Measurements from ENCODE around the gene RTKN2. TPM values are rescaled to one million over a fixed set of nuclear protein-coding genes. Genes with fewer than 3 reads are reported as not detected.

RTKN2 gene
- polyA plus RNA-seq, 1 experiment = 1.4 TPM

GRCh38 chr10:62268027-62268398 is 631 bp downstream of the RTKN2 start:
- TF ChIP-seq CTCF (IDR thresholded peaks at IDR 0.05; ENCODE audit: low read depth, low read length) = no peak
- ChIA-PET CTCF (interaction anchor here (0.6 kb wide), 1 partner anchor 169 kb away, joined by 3 read pairs; no protein-coding TSS in a partner anchor), POLR2A (no interaction called here)
- H3K9me3 ChIP-seq (ENCODE audit: control insufficient read depth, insufficient read depth, low read length) = no peaks in the 10 kb centered on the region
- H3K27me3 ChIP-seq (ENCODE audit: control insufficient read depth, insufficient read depth, low read length) = no peaks in the 10 kb centered on the region
- H3K27ac ChIP-seq (ENCODE audit: low read depth, low read length) = no peak overlapping the region
- DNase-seq (ENCODE audit: low read depth, low spot score) = no peak
- peak overlapping the region; percentile 80 for H3K4me3 ChIP-seq (ENCODE audit: low read depth, low read length)

GRCh38 chr10:62266611-62267010 is 2.0 kb downstream of the RTKN2 start:
- ChIA-PET POLR2A (no interaction called here), CTCF (interaction anchor here (0.6 to 2.6 kb wide), 3 partner anchors 19 to 1362 kb away, joined by 3 to 19 read pairs (median 5); no protein-coding TSS in a partner anchor)
- no peak overlapping the region for H3K27ac ChIP-seq (ENCODE audit: low read depth, low read length)
- no peaks in the 10 kb centered on the region for H3K9me3 ChIP-seq (ENCODE audit: control insufficient read depth, insufficient read depth, low read length)
- TF ChIP-seq CTCF (IDR thresholded peaks at IDR 0.05; ENCODE audit: low read depth, low read length) = no peak
- no peak overlapping the region for H3K4me3 ChIP-seq (ENCODE audit: low read depth, low read length)
- no peak for DNase-seq (ENCODE audit: low read depth, low spot score)
- H3K27me3 ChIP-seq (ENCODE audit: control insufficient read depth, insufficient read depth, low read length) = no peaks in the 10 kb centered on the region

GRCh38 chr10:62266147-62266546 is 2.5 kb downstream of the RTKN2 start:
- H3K4me3 ChIP-seq (ENCODE audit: low read depth, low read length) = no peak overlapping the region
- no peaks in the 10 kb centered on the region for H3K9me3 ChIP-seq (ENCODE audit: control insufficient read depth, insufficient read depth, low read length)
- TF ChIP-seq CTCF (IDR thresholded peaks at IDR 0.05; ENCODE audit: low read depth, low read length) = no peak
- DNase-seq (ENCODE audit: low read depth, low spot score) = no peak
- H3K27ac ChIP-seq (ENCODE audit: low read depth, low read length) = no peak overlapping the region
- ChIA-PET POLR2A (no interaction called here), CTCF (interaction anchor here (0.6 to 2.6 kb wide), 5 partner anchors 17 to 1363 kb away, joined by 3 to 19 read pairs (median 5); no protein-coding TSS in a partner anchor)
- H3K27me3 ChIP-seq (ENCODE audit: control insufficient read depth, insufficient read depth, low read length) = no peaks in the 10 kb centered on the region

- Histone ChIP-seq H3K27ac (ENCODE audit: low read depth, low read length) (no peak overlapping the region), H3K27me3 (ENCODE audit: control insufficient read depth, insufficient read depth, low read length) (no peaks in the 10 kb centered on the region), H3K9me3 (ENCODE audit: control insufficient read depth, insufficient read depth, low read length) (no peaks in the 10 kb centered on the region), H3K4me3 (ENCODE audit: low read depth, low read length) (no peak overlapping the region)
- peak; percentile 73 for TF ChIP-seq CTCF (IDR thresholded peaks at IDR 0.05; ENCODE audit: low read depth, low read length)
- ChIA-PET CTCF (interaction anchor here (0.6 to 4.9 kb wide), 34 partner anchors 12 to 1821 kb away, joined by 3 to 21 read pairs (median 3); no protein-coding TSS in a partner anchor), POLR2A (interaction anchor here (0.6 kb wide), 1 partner anchor 272 kb away, joined by 3 read pairs; no protein-coding TSS in a partner anchor)
- peak; percentile 70 for DNase-seq (ENCODE audit: low read depth, low spot score)
Measured at GRCh38 chr10:62264702-62265436, 3.8 kb downstream of the RTKN2 start.

- POLR2A ChIA-PET = interaction anchor here (0.6 kb wide), 1 partner anchor 272 kb away, joined by 3 read pairs; no protein-coding TSS in a partner anchor
Measured at GRCh38 chr10:62264126-62264525, 4.5 kb downstream of the RTKN2 start.

More at GRCh38 chr10:62264126-62264525, 4.5 kb downstream of the RTKN2 start:
- Histone ChIP-seq H3K9me3 (ENCODE audit: control insufficient read depth, insufficient read depth, low read length) (no peaks in the 10 kb centered on the region), H3K4me3 (ENCODE audit: low read depth, low read length) (no peak overlapping the region), H3K27me3 (ENCODE audit: control insufficient read depth, insufficient read depth, low read length) (no peaks in the 10 kb centered on the region), H3K27ac (ENCODE audit: low read depth, low read length) (no peak overlapping the region)
- no peak for TF ChIP-seq CTCF (IDR thresholded peaks at IDR 0.05; ENCODE audit: low read depth, low read length)
- CTCF ChIA-PET = interaction anchor here (0.6 to 4.9 kb wide), 22 partner anchors 12 to 903 kb away, joined by 3 to 21 read pairs (median 4); no protein-coding TSS in a partner anchor
- DNase-seq (ENCODE audit: low read depth, low spot score) = no peak

Data from AG04450 (cell line).